ENCODE results near the gene TNS1. TPM values are rescaled to one million over a fixed set of nuclear protein-coding genes. Genes with fewer than 3 reads are reported as not detected.

TNS1 gene
- total and polyA plus RNA-seq, 8 donors: 139 to 327 (median 159) TPM

GRCh38 chr2:217954469-217954868, 48.3 kb downstream of the TNS1 start:
- ATAC-seq (peak; percentile 21), DNase-seq (no peak)
- Histone ChIP-seq H3K36me3 (no peaks in the 10 kb centered on the region), H3K9me3 (no peaks in the 10 kb centered on the region), H3K27me3 (no peaks in the 10 kb centered on the region), H3K27ac (peak overlapping the region in 1 of 2 donors; percentile 22), H3K4me1 (peaks cover 28 to 51% of the 10 kb centered on the region in 2 donors), H3K4me3 (no peak overlapping the region)
- TF ChIP-seq CTCF (IDR thresholded peaks at IDR 0.05): no peak
- intact Hi-C loops (cut with DNase I): no loop called here

GRCh38 chr2:217954051-217954450, 48.7 kb downstream of the TNS1 start:
- ATAC-seq (no peak), DNase-seq (no peak)
- TF ChIP-seq CTCF (IDR thresholded peaks at IDR 0.05): no peak
- intact Hi-C loops (cut with DNase I): no loop called here
- peaks cover 28 to 51% of the 10 kb centered on the region in 2 donors for H3K4me1 ChIP-seq
- no peak overlapping the region for H3K4me3 ChIP-seq
- peak overlapping the region; percentile 4 to 53 for H3K27ac ChIP-seq
- H3K27me3 ChIP-seq: no peaks in the 10 kb centered on the region
- no peaks in the 10 kb centered on the region for H3K36me3 ChIP-seq
- no peaks in the 10 kb centered on the region for H3K9me3 ChIP-seq

- Histone ChIP-seq H3K9me3 (no peaks in the 10 kb centered on the region), H3K4me1 (peaks cover 28 to 51% of the 10 kb centered on the region in 2 donors), H3K4me3 (no peak overlapping the region), H3K27ac (peak overlapping the region in 1 of 2 donors; percentile 53), H3K36me3 (no peaks in the 10 kb centered on the region), H3K27me3 (no peaks in the 10 kb centered on the region)
- intact Hi-C loops (cut with DNase I): no loop called here
- no peak for TF ChIP-seq CTCF (IDR thresholded peaks at IDR 0.05)
- DNase-seq (no peak), ATAC-seq (no peak)
Measured at GRCh38 chr2:217953531-217953932, 49.3 kb downstream of the TNS1 start.

GRCh38 chr2:217953011-217953481, 49.7 kb downstream of the TNS1 start:
- intact Hi-C loops (cut with DNase I): no loop called here
- ATAC-seq (no peak), DNase-seq (peak in 1 of 4 donors; percentile 63)
- Histone ChIP-seq H3K36me3 (no peaks in the 10 kb centered on the region), H3K4me1 (peaks cover 28 to 51% of the 10 kb centered on the region in 2 donors), H3K9me3 (no peaks in the 10 kb centered on the region), H3K27ac (peak overlapping the region in 1 of 2 donors; percentile 23), H3K27me3 (no peaks in the 10 kb centered on the region), H3K4me3 (no peak overlapping the region)
- no peak for TF ChIP-seq CTCF (IDR thresholded peaks at IDR 0.05)

GRCh38 chr2:217952409-217952808, 50.4 kb downstream of the TNS1 start:
- Histone ChIP-seq H3K4me3 (no peak overlapping the region), H3K36me3 (no peaks in the 10 kb centered on the region), H3K4me1 (peaks cover 28 to 53% of the 10 kb centered on the region in 2 donors), H3K9me3 (no peaks in the 10 kb centered on the region), H3K27ac (peak overlapping the region in 1 of 2 donors; percentile 23), H3K27me3 (no peaks in the 10 kb centered on the region)
- DNase-seq (no peak), ATAC-seq (no peak)
- TF ChIP-seq CTCF (IDR thresholded peaks at IDR 0.05): no peak
- intact Hi-C loops (cut with DNase I): no loop called here
